GM19351 (cell line): ENCODE measurements around the gene ATP7B.

Experiments
- ATAC-seq: cut with Tn5 transposase; IDR thresholded peaks from one replicate; pipeline ENCODE4 v1.9.1; 2021; ENCODE audit warnings: mild to moderate bottlenecking, moderate library complexity; ENCODE audit not compliant: unreplicated experiment

Gene ATP7B

GRCh38 chr13:51978796-51979556 is 32.3 kb downstream of the ATP7B start:
- no peak for ATAC-seq

- ATAC-seq = no peak
Observed at GRCh38 chr13:51977625-51978024, 33.6 kb downstream of the ATP7B start.

- ATAC-seq = no peak
Observed at GRCh38 chr13:51976890-51977289, 34.4 kb downstream of the ATP7B start.

GRCh38 chr13:51976423-51976822 is 34.8 kb downstream of the ATP7B start:
- ATAC-seq = no peak

- ATAC-seq = no peak
Observed at GRCh38 chr13:51974482-51974881, 36.8 kb downstream of the ATP7B start.

GRCh38 chr13:51971520-51972426 is 39.5 kb downstream of the ATP7B start:
- no peak for ATAC-seq

- ATAC-seq = no peak
Observed at GRCh38 chr13:51970349-51970748, 40.9 kb downstream of the ATP7B start.

- ATAC-seq = no peak
Observed at GRCh38 chr13:51967482-51968446, 43.5 kb downstream of the ATP7B start.

- ATAC-seq = no peak
Observed at GRCh38 chr13:51966186-51966585, 45.1 kb downstream of the ATP7B start.

GRCh38 chr13:51961493-51962403 is 49.5 kb downstream of the ATP7B start:
- no peak for ATAC-seq

- ATAC-seq = no peak
Observed at GRCh38 chr13:51960766-51961165, 50.5 kb downstream of the ATP7B start.

GRCh38 chr13:51959773-51960172 is 51.5 kb downstream of the ATP7B start:
- ATAC-seq = peak; percentile 92

GRCh38 chr13:51958217-51958547 is 53.1 kb downstream of the ATP7B start:
- no peak for ATAC-seq

GRCh38 chr13:51957377-51958216 is 53.7 kb downstream of the ATP7B start:
- ATAC-seq = no peak

- ATAC-seq = no peak
Observed at GRCh38 chr13:51956717-51957116, 54.5 kb downstream of the ATP7B start.

GRCh38 chr13:51955816-51956603 is 55.2 kb downstream of the ATP7B start:
- no peak for ATAC-seq

GRCh38 chr13:51955281-51955771 is 55.9 kb downstream of the ATP7B start:
- ATAC-seq = no peak
